Eye (tissue), 1 donor: Measurements from ENCODE around the gene SMIM24.

Source experiments
- DNase-seq: peaks from one replicate; pipeline ENCODE4 v3.0.0-alpha.2; 2015

SMIM24 gene

GRCh38 chr19:3426433-3426832, 53.9 kb downstream of the SMIM24 start:
- no peak for DNase-seq
